Muscle of leg (tissue), 11 donors: Measurements from ENCODE around the gene CENPK. TPM values are rescaled to one million over a fixed set of nuclear protein-coding genes. Genes with fewer than 3 reads are reported as not detected.

Experiments used
- DNase-seq: peaks from one replicate; pipeline ENCODE4 v3.0.0; 2013
- H3K27ac ChIP-seq: one replicate; pipeline ENCODE4 v1.5.1; 2013; ENCODE audit warnings: mild to moderate bottlenecking, low read length, control low read depth
- H3K27me3 ChIP-seq: one replicate; pipeline ENCODE4 v1.6.1; 2013; ENCODE audit warnings: low read length; ENCODE audit not compliant: control insufficient read depth, insufficient read depth
- H3K36me3 ChIP-seq: one replicate; pipeline ENCODE4 v1.6.1; 2013; ENCODE audit warnings: low read length; ENCODE audit not compliant: control insufficient read depth, insufficient read depth
- H3K4me1 ChIP-seq: one replicate; pipeline ENCODE4 v1.6.1; 2013; ENCODE audit warnings: low read length; ENCODE audit not compliant: control insufficient read depth, insufficient read depth
- H3K4me3 ChIP-seq: one replicate; pipeline ENCODE4 v1.5.1; 2013; ENCODE audit warnings: low read length, control low read depth
- H3K9me3 ChIP-seq: replicated peaks from 2 replicates; pipeline ENCODE4 v1.6.1; 2013; ENCODE audit warnings: low read depth, low read length; ENCODE audit not compliant: control insufficient read depth
- WGBS: methylation state at CpG from one replicate; pipeline ENCODE4 v1.1.5; 2013; ENCODE audit warnings: missing lambda C conversion rate; ENCODE audit not compliant: insufficient coverage; 5-methylcytosine and 5-hydroxymethylcytosine counted together
- polyA plus RNA-seq, 8 donors: library from polyadenylated mRNA; unstranded; fragments of 120-200 nt; gene quantifications; one replicate each; pipeline versions ENCODE4 v1.2.1 to v1.2.3, GENCODE V29; 2013; ENCODE audit warnings: inconsistent platforms in 1 of 8, low replicate concordance in 1 of 8; ENCODE audit not compliant: insufficient read length in 8 of 8, insufficient read depth in 1 of 8
- total RNA-seq: library from RNA; stranded (reverse); fragments of 120-200 nt; gene quantifications from one replicate; pipeline ENCODE4 v1.2.4, GENCODE V29; 2013

The CENPK gene
- total and polyA plus RNA-seq, 9 donors: 11.8 to 21.2 (median 15.7) TPM

DNA sequence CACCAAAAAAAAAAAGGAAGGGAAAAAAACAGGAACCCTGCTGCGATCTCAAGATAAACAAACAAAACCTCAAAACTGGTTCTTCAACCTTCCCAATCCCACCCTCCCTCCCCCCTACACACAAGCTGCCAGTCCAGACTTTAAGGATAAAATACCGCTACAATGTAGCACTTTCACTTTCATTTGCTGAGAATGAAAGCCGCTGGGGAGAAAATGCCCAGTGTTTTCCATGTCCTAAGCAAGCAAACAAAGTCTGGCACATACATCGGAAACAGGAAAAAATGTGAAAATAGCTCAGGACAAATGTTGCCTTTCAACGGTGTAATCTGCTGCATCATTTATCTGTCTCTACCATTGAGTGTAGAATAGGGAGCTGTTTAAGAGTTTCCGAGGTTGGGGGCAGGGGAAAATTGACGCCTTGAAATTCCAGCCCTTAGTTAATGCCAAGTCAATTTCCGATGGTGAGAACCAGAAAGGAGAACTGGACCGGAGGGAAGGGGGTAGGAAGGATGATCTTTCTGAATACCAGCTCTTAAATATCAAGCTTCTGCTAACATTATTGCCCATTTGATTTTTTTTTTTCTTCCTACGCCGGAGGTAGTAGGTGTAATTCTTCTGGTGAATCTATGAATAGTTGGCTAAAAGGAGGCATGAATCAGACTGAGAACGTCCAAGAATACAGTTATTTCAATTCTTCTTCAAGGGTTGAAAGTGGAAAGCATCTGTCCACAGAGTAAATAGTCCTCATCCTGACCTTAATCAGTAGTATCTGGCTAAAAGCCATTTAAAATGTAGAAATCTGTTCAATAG, 80.0 kb downstream of the CENPK start:
- DNase-seq: peak; percentile 87
- 0% methylated on average over 5 of the region's 12 CpGs for WGBS
- H3K27me3 ChIP-seq: no peaks in the 10 kb centered on the region

GRCh38 chr5:65482296-65482735, 80.7 kb downstream of the CENPK start:
- peaks cover 6% of the 10 kb centered on the region for H3K4me1 ChIP-seq
- peak overlapping the region; percentile 99 for H3K27ac ChIP-seq
- DNase-seq: peak; percentile 75
- no CpG with 5 or more reads among the region's 6 CpGs for WGBS
- H3K9me3 ChIP-seq: no peaks in the 10 kb centered on the region
- no peaks in the 10 kb centered on the region for H3K27me3 ChIP-seq
- peak overlapping the region; percentile 65 for H3K4me3 ChIP-seq
- no peaks in the 10 kb centered on the region for H3K36me3 ChIP-seq

More for the DNA sequence above, 80.0 kb downstream of the CENPK start:
- Histone ChIP-seq H3K27ac (peak overlapping the region; percentile 99), H3K4me3 (peak overlapping the region; percentile 65), H3K9me3 (no peaks in the 10 kb centered on the region), H3K36me3 (no peaks in the 10 kb centered on the region), H3K4me1 (peaks cover 6% of the 10 kb centered on the region)

DNA sequence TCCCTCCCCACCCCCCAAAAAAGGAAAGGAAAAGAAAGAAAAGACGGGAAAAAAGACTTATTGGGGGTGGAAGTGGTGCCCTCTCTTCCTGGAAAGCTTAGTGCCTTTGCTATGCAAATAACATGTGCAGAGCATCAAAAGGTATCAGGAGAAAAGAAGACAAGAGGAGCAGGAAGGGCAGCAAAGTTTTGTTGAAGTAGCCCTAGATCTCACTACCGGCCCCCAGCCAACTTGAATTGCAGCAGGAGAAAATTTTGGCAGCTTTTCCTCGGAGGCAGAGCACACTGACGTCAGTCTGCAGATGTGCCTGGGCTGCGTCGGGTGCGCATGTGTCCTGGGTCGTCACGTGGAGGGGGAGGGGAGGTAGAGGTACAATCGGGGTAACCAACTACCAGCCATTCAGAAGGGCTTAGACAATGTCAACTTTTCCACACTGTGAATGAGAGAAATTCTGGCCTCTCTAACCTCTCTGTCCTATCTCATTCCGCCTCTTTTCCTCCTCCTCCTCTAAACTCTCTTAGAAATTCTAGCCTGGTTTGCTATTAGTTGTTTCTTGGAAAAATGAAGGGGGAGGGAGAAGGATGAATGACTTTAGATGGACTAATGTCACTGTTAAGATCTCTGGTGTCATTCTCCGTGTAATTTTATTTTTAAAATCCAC, 81.2 kb downstream of the CENPK start, which contains the start of gene ADAMTS6:
ADAMTS6 (minus strand) TSS at position 286 of the 661 bp plus-strand sequence. CDS start 8,247 bp downstream, outside the sequence.
- DNase-seq: peak; percentile 99
- H3K36me3 ChIP-seq: no peaks in the 10 kb centered on the region
- peaks cover 6% of the 10 kb centered on the region for H3K4me1 ChIP-seq
- no peaks in the 10 kb centered on the region for H3K9me3 ChIP-seq
- peak within 1 kb of the TSS; percentile 65 for H3K4me3 ChIP-seq
- H3K27me3 ChIP-seq: no peaks in the 10 kb centered on the region
- 2% methylated on average over 6 of the region's 12 CpGs for WGBS
- peak within 1 kb of the TSS; percentile 99 for H3K27ac ChIP-seq

GRCh38 chr5:65481171-65481581, 81.8 kb downstream of the CENPK start:
- H3K27me3 ChIP-seq: no peaks in the 10 kb centered on the region
- peak overlapping the region; percentile 99 for H3K27ac ChIP-seq
- DNase-seq: peak; percentile 53
- peak overlapping the region; percentile 65 for H3K4me3 ChIP-seq
- peaks cover 6% of the 10 kb centered on the region for H3K4me1 ChIP-seq
- no peaks in the 10 kb centered on the region for H3K9me3 ChIP-seq
- no peaks in the 10 kb centered on the region for H3K36me3 ChIP-seq
- 0% methylated on average over 1 of the region's 7 CpGs for WGBS

DNA sequence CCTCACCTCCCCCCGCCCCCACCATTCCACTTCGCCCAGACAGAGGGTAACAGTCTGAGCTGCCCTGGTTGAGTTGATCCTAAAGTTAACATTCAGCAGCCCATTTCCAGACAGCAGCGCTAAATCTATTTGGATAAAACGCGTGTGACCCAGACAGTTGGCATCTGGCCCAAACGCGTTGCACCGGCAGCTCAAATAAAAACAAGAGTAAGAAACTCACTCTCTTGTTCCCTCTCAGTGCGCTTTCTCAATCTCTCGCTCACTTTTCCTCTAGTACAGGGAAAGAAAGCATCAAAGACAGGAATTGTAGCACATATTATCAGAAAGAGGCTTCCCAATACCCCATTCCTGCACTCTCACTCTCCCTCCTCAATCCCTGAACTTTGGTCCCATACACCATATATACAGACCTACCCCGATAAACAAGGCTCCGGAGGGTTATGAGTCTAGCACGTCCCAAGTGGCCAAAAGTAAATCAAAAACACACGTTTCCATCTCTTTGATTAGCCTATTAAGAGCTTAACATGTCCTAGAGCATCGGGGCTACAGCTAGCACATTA, 82.6 kb downstream of the CENPK start:
- DNase-seq: peak; percentile 90
- Histone ChIP-seq H3K4me3 (peak overlapping the region; percentile 65), H3K4me1 (peaks cover 6% of the 10 kb centered on the region), H3K36me3 (no peaks in the 10 kb centered on the region), H3K27ac (peak overlapping the region; percentile 99), H3K9me3 (no peaks in the 10 kb centered on the region), H3K27me3 (no peaks in the 10 kb centered on the region)
- 0% methylated on average over 10 of the region's 15 CpGs for WGBS

DNA sequence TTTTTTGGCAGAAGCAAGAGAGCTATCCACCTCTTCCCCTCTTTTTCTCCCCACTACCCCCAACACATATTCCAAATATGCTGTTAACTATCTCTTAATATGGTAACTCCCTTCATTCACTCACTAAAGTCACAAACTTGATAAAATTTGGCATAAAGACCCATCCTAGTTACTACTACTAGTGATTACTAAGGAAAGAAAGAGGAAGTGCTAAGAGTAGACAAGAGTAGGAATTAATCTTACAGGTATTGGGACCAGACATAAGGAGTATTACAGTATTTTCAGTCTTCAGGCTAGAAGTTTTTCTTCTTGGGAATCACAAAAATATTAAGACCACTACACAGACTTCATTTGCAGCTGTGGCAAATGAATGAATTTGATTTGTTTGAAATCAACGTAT, 83.4 kb downstream of the CENPK start:
- DNase-seq: peak; percentile 4
- Histone ChIP-seq H3K27ac (peak overlapping the region; percentile 99), H3K27me3 (no peaks in the 10 kb centered on the region), H3K4me3 (no peak overlapping the region), H3K36me3 (no peaks in the 10 kb centered on the region), H3K9me3 (no peaks in the 10 kb centered on the region), H3K4me1 (peaks cover 6% of the 10 kb centered on the region)
- no CpG with 5 or more reads among the region's 1 CpG for WGBS

DNA sequence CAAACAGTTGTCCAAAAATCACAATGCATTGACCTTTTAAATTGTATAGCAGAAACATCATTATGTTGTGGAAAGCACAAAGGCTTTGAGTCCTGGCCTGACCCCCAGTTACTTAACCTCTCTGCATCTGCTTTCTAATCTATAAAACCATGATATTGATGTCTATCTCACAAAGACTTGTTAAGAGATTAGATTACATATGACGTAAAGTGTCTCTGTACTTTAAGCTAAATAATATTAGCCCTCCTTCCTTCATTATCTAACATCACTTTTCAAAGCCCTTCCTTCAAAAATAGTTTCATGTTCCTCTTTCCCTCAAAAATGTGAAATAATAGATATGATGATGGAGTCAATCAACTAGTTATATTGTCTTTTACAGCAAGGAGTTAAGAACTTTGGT, 84.6 kb downstream of the CENPK start:
- Histone ChIP-seq H3K9me3 (no peaks in the 10 kb centered on the region), H3K27me3 (no peaks in the 10 kb centered on the region), H3K4me3 (no peak overlapping the region), H3K36me3 (no peaks in the 10 kb centered on the region), H3K4me1 (peaks cover 6% of the 10 kb centered on the region), H3K27ac (no peak overlapping the region)
- DNase-seq: no peak
- no CpG with 5 or more reads among the region's 1 CpG for WGBS

GRCh38 chr5:65475895-65476294, 87.1 kb downstream of the CENPK start:
- Histone ChIP-seq H3K36me3 (no peaks in the 10 kb centered on the region), H3K4me1 (peaks cover 2% of the 10 kb centered on the region), H3K27me3 (no peaks in the 10 kb centered on the region), H3K9me3 (no peaks in the 10 kb centered on the region), H3K27ac (no peak overlapping the region), H3K4me3 (no peak overlapping the region)
- WGBS: 80% methylated on average over 1 of the region's 1 CpG
- no peak for DNase-seq

- no peak overlapping the region for H3K27ac ChIP-seq
- DNase-seq: no peak
- no peaks in the 10 kb centered on the region for H3K36me3 ChIP-seq
- no peak overlapping the region for H3K4me3 ChIP-seq
- WGBS: no CpG with 5 or more reads among the region's 4 CpGs
- no peaks in the 10 kb centered on the region for H3K4me1 ChIP-seq
- no peaks in the 10 kb centered on the region for H3K27me3 ChIP-seq
- H3K9me3 ChIP-seq: no peaks in the 10 kb centered on the region
These were observed 87.6 kb downstream of the CENPK start for GRCh38 chr5:65475336-65475735.

GRCh38 chr5:65474130-65474711, 88.7 kb downstream of the CENPK start:
- Histone ChIP-seq H3K4me3 (no peak overlapping the region), H3K27me3 (no peaks in the 10 kb centered on the region), H3K27ac (no peak overlapping the region), H3K9me3 (no peaks in the 10 kb centered on the region), H3K4me1 (no peaks in the 10 kb centered on the region), H3K36me3 (no peaks in the 10 kb centered on the region)
- WGBS: no CpG with 5 or more reads among the region's 3 CpGs
- DNase-seq: no peak
